ENCODE results near the gene SGF29.
"Not testable (repeated sequence)": the region's sequence is repeated elsewhere in the genome, so short reads cannot be mapped to it uniquely, and the experiment has no call there.

SGF29 gene

DNA sequence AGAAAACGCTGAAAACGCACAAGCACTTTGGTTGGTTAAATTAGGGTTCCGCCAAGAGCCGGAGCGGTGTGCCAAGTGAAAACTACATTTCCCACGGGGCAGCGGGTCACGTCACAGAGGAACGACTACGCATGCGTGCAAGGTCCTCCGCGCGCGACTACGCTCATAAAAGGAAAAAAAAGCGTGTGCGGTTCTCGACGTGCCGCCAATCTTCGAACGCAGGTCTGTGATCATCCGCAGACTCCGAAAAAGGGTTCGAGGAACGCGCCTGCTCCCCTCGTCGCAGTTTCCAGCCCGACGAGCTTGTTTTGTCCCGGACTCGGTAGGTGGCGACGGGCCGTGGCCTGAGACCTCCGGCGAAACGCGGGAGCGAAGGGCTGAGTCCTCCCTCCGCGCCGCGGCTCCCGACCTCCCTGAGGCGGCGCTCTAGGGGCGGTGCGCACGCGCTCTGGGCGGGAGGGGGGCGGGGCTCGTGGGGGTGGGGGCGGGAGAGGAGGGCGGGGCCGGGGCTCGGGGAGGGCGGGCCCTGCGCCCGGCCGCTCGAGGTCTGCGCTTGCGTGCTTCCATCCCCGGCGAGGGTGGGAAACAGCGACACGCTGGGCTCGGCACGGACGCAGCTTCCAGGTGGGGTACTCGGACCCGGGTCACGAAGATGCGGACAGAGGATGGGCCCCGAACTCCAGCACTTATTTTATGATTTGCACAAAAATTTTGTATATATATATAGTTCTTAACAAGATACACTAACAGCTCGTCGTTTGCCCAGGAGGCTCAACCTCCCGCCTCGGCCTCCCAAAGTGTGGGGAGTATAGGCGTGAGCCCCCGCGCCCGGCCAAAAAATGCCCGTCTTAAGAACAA, at the start of gene SGF29:
SGF29 (plus strand) TSS at position 145 of the 858 bp plus-strand sequence. CDS start 27,150 bp downstream, outside the sequence.
- DNase-seq = peak; percentile 95
- in situ Hi-C loops (cut with MboI; ENCODE audit: low pct_unique_long_range_greater_than_20kb, low sequenced_read_pairs) = no loop called here

DNA sequence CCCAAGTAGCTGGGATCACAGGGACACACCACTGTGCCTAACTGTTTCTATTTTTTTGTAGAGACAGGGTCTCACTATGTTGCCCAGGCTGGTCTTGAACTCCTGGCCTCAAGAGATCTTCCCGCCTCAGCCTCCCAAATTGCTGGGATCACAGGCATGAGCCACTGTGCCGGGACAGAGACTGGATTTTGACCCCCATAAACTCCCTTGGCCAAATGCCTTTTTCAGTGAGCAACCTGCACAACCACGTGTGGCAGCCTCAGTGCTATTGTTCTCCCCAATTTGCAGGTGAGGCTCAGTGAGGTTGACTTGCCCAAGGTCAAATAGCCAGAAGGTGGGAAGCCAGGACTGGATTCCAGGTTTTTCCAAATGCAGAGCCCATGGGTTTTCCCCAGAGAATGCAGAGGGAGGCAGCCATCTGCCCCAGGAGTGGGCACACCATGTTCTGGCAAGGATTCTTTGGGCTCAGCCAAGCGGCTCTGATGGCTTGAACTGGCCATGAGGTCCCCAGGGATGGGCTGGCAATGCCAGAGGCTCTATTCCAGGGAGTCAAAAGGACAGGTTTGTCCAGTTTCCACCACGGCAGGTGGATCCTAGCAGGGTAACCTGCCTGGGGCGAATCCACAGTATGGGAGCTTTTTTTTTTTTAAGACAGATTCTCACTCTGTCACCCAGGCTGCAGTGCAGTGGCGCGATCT, 48.9 kb upstream of the SGF29 start:
- no peak for DNase-seq
- in situ Hi-C loops (cut with MboI; ENCODE audit: low pct_unique_long_range_greater_than_20kb, low sequenced_read_pairs) = no loop called here

- in situ Hi-C loops (cut with MboI; ENCODE audit: low pct_unique_long_range_greater_than_20kb, low sequenced_read_pairs) = no loop called here
- no peak for DNase-seq
Observed at GRCh38 chr16:28505489-28506137, 48.1 kb upstream of the SGF29 start.

DNA sequence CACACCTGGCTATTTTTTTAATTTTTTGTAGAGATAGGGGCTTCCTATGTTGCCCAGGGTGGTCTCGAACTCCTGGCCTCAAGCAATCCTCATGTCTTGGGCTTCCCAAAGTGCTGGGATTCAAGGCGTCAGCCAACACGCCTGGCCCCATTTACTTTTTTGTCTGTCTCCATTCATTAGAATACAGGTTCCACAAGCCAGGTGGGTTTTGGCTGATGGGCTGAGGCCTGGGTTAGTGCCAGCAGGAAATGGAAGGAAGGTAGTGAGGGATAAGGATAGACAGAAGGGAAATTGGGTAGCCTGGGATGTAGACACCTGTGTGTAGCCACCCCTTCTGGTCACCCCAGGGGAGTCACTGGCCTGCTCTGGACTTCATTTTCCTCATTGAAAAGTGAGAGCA, 42.7 kb upstream of the SGF29 start:
- in situ Hi-C loops (cut with MboI; ENCODE audit: low pct_unique_long_range_greater_than_20kb, low sequenced_read_pairs) = no loop called here
- no peak for DNase-seq

DNA sequence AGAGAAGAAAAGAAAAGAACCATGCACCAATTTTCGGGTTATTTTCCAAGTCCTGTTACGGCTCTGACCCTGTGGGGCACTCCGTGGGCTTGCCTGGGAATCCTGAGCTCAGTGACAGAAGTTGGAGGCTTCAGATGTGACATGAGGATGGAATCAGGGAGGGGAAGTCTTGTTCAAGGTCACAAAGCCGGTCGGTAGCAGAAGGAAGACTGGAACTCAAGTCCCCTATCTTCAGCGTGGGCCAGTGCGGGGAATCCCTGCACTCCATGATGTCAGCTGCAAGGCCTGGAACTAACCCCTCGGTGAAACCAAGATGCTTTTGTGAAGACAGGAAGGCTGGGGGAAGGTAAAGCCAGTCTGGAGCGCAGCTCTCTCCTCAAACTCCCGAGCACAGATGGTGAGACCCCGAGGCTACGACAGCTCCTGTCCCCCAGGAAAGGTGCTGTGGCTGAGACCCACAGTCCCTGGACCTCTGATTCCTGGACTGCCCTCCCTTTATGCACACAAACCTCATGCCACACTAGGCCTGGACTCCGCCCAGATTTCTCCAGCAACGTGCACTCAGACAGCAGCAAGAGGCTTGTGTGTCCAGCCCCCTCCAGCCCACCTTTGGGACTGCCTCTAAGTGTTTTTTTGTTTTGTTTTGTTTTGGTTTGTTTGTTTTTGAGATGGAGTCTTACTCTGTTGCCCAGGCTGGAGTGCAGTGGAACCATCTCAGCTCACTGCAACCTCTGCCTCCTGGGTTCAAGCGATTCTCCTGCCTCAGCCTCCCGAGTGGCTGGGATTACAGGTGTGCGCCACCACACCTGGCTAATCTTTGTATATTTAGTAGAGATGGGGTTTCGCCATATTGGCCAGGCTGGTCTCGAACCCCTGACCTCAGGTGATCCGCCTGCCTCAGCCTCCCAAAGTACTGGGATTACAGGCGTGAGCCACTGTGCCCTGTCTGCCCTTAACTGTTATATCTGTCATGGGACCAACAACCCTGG, 41.6 kb upstream of the SGF29 start:
- DNase-seq = no peak
- in situ Hi-C loops (cut with MboI; ENCODE audit: low pct_unique_long_range_greater_than_20kb, low sequenced_read_pairs) = no loop called here

- no peak for DNase-seq
Observed at GRCh38 chr16:28513484-28514181, 40.1 kb upstream of the SGF29 start.

GRCh38 chr16:28514246-28514645, 39.5 kb upstream of the SGF29 start:
- DNase-seq = no peak
- in situ Hi-C loops (cut with MboI; ENCODE audit: low pct_unique_long_range_greater_than_20kb, low sequenced_read_pairs) = no loop called here

More at GRCh38 chr16:28513484-28514181, 40.1 kb upstream of the SGF29 start:
- in situ Hi-C loops (cut with MboI; ENCODE audit: low pct_unique_long_range_greater_than_20kb, low sequenced_read_pairs) = no loop called here

DNA sequence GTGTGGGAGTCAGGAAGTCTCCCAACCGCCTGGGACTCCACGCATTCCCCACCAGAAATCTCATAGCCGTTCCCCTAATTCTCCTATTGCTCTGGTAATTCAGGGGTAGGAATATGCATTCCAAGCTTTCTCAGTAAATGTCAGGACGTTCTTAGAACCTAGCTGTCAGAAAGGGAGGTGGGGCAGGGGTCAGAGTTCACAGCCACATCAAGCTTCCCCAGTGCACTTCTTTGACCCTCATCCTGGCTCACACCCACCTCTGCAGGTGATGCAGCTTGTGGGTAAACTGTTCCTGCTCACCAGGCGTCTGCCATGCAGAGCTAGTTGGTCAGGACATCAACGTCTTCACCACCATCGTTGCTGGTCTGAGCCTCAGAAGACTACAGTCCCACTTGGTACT, 33.0 kb upstream of the SGF29 start:
- no peak for DNase-seq
- in situ Hi-C loops (cut with MboI; ENCODE audit: low pct_unique_long_range_greater_than_20kb, low sequenced_read_pairs) = no loop called here

DNA sequence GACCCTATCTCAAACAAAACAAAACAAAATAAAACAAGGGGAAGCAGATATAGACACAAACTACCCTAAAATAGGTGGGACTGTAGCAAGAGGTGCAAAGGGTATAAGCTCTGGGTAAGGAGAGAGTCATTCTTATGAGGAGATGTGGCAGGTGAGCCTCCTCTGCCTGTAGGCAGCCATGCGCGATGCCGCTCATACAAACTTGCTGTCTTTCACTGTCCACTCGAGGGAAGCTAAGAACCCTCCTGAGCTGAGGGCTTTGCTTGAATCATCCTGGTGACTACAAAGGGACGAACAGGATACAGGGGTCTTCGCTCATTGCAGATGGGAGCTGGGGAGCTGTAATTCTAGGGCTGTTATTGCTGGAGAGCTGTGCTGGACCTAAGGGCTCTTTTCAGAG, 32.3 kb upstream of the SGF29 start:
- no peak for DNase-seq
- in situ Hi-C loops (cut with MboI; ENCODE audit: low pct_unique_long_range_greater_than_20kb, low sequenced_read_pairs) = no loop called here

- no peak for DNase-seq
- in situ Hi-C loops (cut with MboI; ENCODE audit: low pct_unique_long_range_greater_than_20kb, low sequenced_read_pairs) = no loop called here
Observed at GRCh38 chr16:28522792-28523191, 30.9 kb upstream of the SGF29 start.

- peak; percentile 58 for DNase-seq
- in situ Hi-C loops (cut with MboI; ENCODE audit: low pct_unique_long_range_greater_than_20kb, low sequenced_read_pairs) = loop anchor here (25.0 kb wide), 1 partner anchor 413 kb away; the partner anchor contains the start of genes CD19 and RABEP2
Observed at GRCh38 chr16:28524681-28525171, 29.0 kb upstream of the SGF29 start.

DNA sequence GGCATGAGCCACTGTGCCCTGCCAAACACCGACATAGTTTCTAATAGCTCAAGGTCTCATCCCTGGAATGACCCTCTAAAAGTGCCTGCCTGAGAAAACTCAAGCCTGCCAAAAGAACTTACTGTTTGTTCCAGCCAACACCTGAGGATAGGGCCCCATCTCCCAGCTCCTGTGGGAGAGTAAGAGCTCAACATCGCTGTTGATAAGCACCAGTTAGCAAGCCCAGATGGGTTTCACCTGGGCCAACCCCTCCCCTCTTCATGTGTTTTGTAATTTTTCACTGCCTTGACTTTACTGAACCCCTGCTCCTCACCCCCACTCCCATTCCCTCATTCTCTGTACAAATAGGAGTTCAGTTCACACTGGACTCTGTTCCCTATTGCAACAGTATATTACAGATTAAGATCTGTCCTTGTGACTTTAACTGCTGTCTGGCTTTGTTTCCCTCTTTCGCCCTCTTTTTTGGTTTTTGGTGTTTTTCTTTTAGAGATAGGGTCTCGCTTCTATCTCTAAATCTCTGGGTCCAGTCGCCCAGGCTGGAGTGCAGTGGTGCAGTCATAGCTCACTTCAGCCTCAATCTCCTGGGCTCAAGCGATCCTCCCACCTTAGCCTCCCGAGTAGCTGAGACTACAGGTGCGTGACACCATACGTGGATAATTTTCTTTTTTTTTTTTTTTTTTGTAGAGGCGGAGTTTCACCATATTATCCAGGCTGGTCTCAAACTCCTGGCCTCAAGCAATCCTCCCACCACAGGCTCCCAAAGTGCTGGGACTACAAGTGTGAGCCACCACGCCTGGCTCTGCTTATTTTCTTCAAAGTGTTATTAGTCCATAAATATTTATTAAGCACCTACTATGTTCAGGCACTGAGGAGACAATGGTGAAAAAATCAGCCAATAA, 27.3 kb upstream of the SGF29 start:
- in situ Hi-C loops (cut with MboI; ENCODE audit: low pct_unique_long_range_greater_than_20kb, low sequenced_read_pairs) = loop anchor here (25.0 kb wide), 1 partner anchor 411 kb away; the partner anchor contains the start of genes CD19 and RABEP2

DNA sequence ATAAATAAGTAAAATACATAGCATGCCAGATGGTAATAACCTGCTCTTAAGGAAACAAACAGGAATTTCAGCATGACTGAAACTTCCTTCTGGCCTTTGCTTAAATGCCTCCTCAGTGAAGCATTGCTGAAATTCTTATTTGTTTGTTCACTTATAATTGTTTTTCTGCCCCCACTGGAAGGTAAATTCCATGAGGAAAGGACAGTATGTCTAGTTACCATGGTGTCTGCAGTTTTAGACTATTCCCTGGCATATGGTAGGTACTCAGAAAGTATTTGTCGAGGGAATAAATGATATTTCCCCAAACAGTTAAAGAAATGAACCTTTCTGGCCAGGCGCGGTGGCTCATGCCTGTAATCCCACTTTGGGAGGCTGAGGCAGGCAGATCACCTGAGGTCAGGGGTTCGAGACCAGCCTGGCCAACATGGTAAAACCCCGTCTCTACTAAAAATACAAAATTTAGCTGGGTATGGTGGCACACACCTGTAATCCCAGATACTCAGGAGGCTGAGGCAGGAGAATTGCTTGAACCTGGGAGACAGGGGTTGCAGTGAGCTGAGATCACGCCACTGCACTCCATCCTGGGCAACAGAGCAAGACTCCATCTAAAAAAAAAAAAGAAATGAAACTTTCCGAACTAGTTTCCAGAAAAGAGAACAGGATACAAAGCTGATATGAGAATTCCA, 26.5 kb upstream of the SGF29 start:
- in situ Hi-C loops (cut with MboI; ENCODE audit: low pct_unique_long_range_greater_than_20kb, low sequenced_read_pairs) = loop anchor here (25.0 kb wide), 1 partner anchor 410 kb away; the partner anchor contains the start of genes CD19 and RABEP2
- DNase-seq = not testable (repeated sequence)

More for the DNA sequence above, 27.3 kb upstream of the SGF29 start:
- DNase-seq = no peak

DNA sequence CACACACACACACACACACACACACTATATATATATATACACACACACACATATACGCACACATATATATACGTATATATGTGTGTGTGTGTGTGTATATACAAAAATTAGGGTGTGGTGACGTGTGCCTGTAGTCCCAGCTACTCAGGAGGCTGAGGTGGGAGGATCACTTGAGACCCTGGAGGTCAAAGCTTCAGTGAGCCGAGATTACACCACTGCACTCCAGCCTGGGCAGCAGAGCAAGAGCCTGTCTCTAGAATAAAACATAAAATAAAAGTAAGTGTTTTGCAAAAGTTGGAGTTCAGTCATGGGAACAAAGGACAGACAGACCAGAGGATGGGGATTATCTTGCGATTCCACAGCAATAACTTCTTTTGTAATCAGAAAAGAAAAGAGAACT, 25.7 kb upstream of the SGF29 start:
- in situ Hi-C loops (cut with MboI; ENCODE audit: low pct_unique_long_range_greater_than_20kb, low sequenced_read_pairs) = loop anchor here (25.0 kb wide), 1 partner anchor 409 kb away; the partner anchor contains the start of genes CD19 and RABEP2
- no peak for DNase-seq

- no peak for DNase-seq
- in situ Hi-C loops (cut with MboI; ENCODE audit: low pct_unique_long_range_greater_than_20kb, low sequenced_read_pairs) = loop anchor here (25.0 kb wide), 1 partner anchor 409 kb away; the partner anchor contains the start of genes CD19 and RABEP2
Observed at GRCh38 chr16:28528463-28528867, 25.3 kb upstream of the SGF29 start.

GRCh38 chr16:28529124-28529523, 24.6 kb upstream of the SGF29 start:
- no peak for DNase-seq
- in situ Hi-C loops (cut with MboI; ENCODE audit: low pct_unique_long_range_greater_than_20kb, low sequenced_read_pairs) = loop anchor here (25.0 kb wide), 1 partner anchor 408 kb away; the partner anchor contains the start of genes CD19 and RABEP2
